ENCODE results near the gene NTM.
"Not testable (repeated sequence)": the region's sequence is repeated elsewhere in the genome, so short reads cannot be mapped to it uniquely, and the experiment has no call there.

- TF ChIP-seq EZH2 (IDR thresholded peaks at IDR 0.05; ENCODE audit: borderline replicate concordance, insufficient read depth, low read length, poor library complexity, severe bottlenecking); CTCF (IDR thresholded peaks at IDR 0.05; ENCODE audit: poor library complexity, severe bottlenecking); EP300 (conservative IDR thresholded peaks at IDR 0.05; ENCODE audit: poor library complexity, severe bottlenecking); POLR2AphosphoS5 (IDR thresholded peaks at IDR 0.05): not testable (repeated sequence)
Measured at GRCh38 chr11:131424257-131424876, 54.0 kb downstream of the NTM start.

Measured in neural cell (in vitro differentiated cells).